Measurements from ENCODE around the gene RPS6KC1.

DNA sequence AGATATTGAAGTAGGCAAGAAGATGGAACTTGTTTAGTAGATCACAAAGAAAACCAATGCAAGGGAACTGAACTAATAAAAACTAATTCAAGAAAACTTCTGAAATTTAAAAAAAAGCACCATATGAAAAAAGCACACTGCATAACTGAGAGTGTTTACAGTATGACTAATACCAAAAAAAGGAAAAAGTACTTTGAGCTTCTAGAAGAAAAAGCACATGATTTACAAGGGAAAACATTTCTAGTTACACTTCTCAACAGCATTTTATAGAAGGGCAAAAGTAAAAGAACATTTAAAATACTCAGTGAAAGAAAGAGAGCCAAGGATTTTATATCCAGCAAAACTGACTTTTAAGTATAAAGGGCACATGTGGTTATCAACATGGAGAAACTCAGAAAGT, 233.6 kb downstream of the RPS6KC1 start:
- TF ChIP-seq, protein P1, sequence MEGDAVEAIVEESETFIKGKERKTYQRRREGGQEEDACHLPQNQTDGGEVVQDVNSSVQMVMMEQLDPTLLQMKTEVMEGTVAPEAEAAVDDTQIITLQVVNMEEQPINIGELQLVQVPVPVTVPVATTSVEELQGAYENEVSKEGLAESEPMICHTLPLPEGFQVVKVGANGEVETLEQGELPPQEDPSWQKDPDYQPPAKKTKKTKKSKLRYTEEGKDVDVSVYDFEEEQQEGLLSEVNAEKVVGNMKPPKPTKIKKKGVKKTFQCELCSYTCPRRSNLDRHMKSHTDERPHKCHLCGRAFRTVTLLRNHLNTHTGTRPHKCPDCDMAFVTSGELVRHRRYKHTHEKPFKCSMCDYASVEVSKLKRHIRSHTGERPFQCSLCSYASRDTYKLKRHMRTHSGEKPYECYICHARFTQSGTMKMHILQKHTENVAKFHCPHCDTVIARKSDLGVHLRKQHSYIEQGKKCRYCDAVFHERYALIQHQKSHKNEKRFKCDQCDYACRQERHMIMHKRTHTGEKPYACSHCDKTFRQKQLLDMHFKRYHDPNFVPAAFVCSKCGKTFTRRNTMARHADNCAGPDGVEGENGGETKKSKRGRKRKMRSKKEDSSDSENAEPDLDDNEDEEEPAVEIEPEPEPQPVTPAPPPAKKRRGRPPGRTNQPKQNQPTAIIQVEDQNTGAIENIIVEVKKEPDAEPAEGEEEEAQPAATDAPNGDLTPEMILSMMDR (IDR thresholded peaks at IDR 0.05; ENCODE audit: low read length), result no peak
- no peak for TF ChIP-seq EZH2 (IDR thresholded peaks at IDR 0.05; ENCODE audit: borderline replicate concordance, low read length)

All from OCI-LY1 (cell line).